Neutrophil (primary cell): ENCODE measurements around the gene UBAC2.

Experiments
- H3K27ac ChIP-seq: fragments of 200-600 bp; sonication (generic); 2 replicates; pipeline ENCODE4 v1.5.1; 2016; ENCODE audit warnings: mild to moderate bottlenecking, moderate library complexity
- H3K27me3 ChIP-seq: fragments of 200-600 bp; sonication (generic); 2 replicates; pipeline ENCODE4 v1.6.0; 2016; ENCODE audit warnings: mild to moderate bottlenecking
- H3K36me3 ChIP-seq: fragments of 200-600 bp; sonication (generic); 2 replicates; pipeline ENCODE4 v1.5.1; 2017
- H3K4me1 ChIP-seq, 2 experiments: fragments of 200-600 bp in 1 of 2; sonication (generic) in 1 of 2; 1 replicate in 1 of 2; 2 replicates in 1 of 2; pipeline versions ENCODE4 v1.5.1 to v1.6.1; 2013 to 2016; ENCODE audit warnings: low read depth in 1 of 2, low read length in 1 of 2, mild to moderate bottlenecking in 1 of 2, moderate library complexity in 1 of 2; ENCODE audit not compliant: control insufficient read depth in 1 of 2, insufficient read depth in 1 of 2
- H3K4me3 ChIP-seq, 2 experiments: fragments of 200-600 bp in 1 of 2; sonication (generic) in 1 of 2; 1 replicate in 1 of 2; 2 replicates in 1 of 2; pipeline ENCODE4 v1.5.1; 2013 to 2016; ENCODE audit warnings: low read depth in 1 of 2, low read length in 1 of 2, mild to moderate bottlenecking in 1 of 2, moderate library complexity in 1 of 2
- H3K9me3 ChIP-seq: fragments of 200-600 bp; sonication (generic); 2 replicates; pipeline ENCODE4 v1.5.1; 2016
- CTCF ChIP-seq: fragments of 200-600 bp; sonication (generic); IDR thresholded peaks from 2 replicates; pipeline ENCODE4 v1.5.1; 2016; ENCODE audit warnings: antibody characterized with exemption

Gene UBAC2

GRCh38 chr13:99395436-99395835 is 194.8 kb downstream of the UBAC2 start:
- Histone ChIP-seq H3K36me3 (no peaks in the 10 kb centered on the region), H3K27ac (no peak overlapping the region), H3K4me1 (no peaks in the 10 kb centered on the region), H3K4me3 (no peak overlapping the region), H3K27me3 (no peaks in the 10 kb centered on the region), H3K9me3 (no peaks in the 10 kb centered on the region)
- TF ChIP-seq CTCF: no peak

- Histone ChIP-seq H3K4me3 (no peak overlapping the region), H3K36me3 (no peaks in the 10 kb centered on the region), H3K4me1 (no peaks in the 10 kb centered on the region), H3K9me3 (no peaks in the 10 kb centered on the region), H3K27me3 (no peaks in the 10 kb centered on the region), H3K27ac (no peak overlapping the region)
- no peak for TF ChIP-seq CTCF
Measured at GRCh38 chr13:99396446-99396845, 195.8 kb downstream of the UBAC2 start.

GRCh38 chr13:99398071-99398470 is 197.4 kb downstream of the UBAC2 start:
- H3K27me3 ChIP-seq: no peaks in the 10 kb centered on the region
- H3K27ac ChIP-seq: no peak overlapping the region
- no peaks in the 10 kb centered on the region for H3K36me3 ChIP-seq
- H3K9me3 ChIP-seq: no peaks in the 10 kb centered on the region
- TF ChIP-seq CTCF: no peak
- no peaks in the 10 kb centered on the region for H3K4me1 ChIP-seq
- no peak overlapping the region for H3K4me3 ChIP-seq

- H3K4me1 ChIP-seq: no peaks in the 10 kb centered on the region
- TF ChIP-seq CTCF: no peak
- H3K36me3 ChIP-seq: no peaks in the 10 kb centered on the region
Measured at GRCh38 chr13:99398916-99399622, 198.4 kb downstream of the UBAC2 start.

GRCh38 chr13:99399623-99399974 is 198.9 kb downstream of the UBAC2 start:
- no peaks in the 10 kb centered on the region for H3K4me1 ChIP-seq
- no peak overlapping the region for H3K4me3 ChIP-seq
- no peaks in the 10 kb centered on the region for H3K9me3 ChIP-seq
- H3K36me3 ChIP-seq: no peaks in the 10 kb centered on the region
- TF ChIP-seq CTCF: no peak
- no peaks in the 10 kb centered on the region for H3K27me3 ChIP-seq
- no peak overlapping the region for H3K27ac ChIP-seq

More at GRCh38 chr13:99398916-99399622, 198.4 kb downstream of the UBAC2 start:
- Histone ChIP-seq H3K27me3 (no peaks in the 10 kb centered on the region), H3K9me3 (no peaks in the 10 kb centered on the region), H3K4me3 (no peak overlapping the region), H3K27ac (no peak overlapping the region)
